ENCODE measurements around the gene ZNF827. TPM values are rescaled to one million over a fixed set of nuclear protein-coding genes. Genes with fewer than 3 reads are reported as not detected.

ZNF827 gene
- total and polyA plus RNA-seq, 2 of the 13 experiments (the other 11 are each of a cell fraction or from before 2014, with no cell fraction given), result 2.8 TPM

GRCh38 chr4:145822581-145822980 is 116.0 kb downstream of the ZNF827 start (continued):
- TF ChIP-seq ZBTB49 (CRISPR knock-in tag; IDR thresholded peaks at IDR 0.05; ENCODE audit: borderline replicate concordance), result no peak

GRCh38 chr4:145822181-145822580 is 116.4 kb downstream of the ZNF827 start:
- Histone ChIP-seq H3K36me3 (replicated peaks in 1 of 2; ENCODE audit: control insufficient read depth in 1 of 2, insufficient read depth in 2 of 2, low read length in 2 of 2) (peaks cover 1 to 16% of the 10 kb centered on the region in 2 experiments; a peak in 4 of 5 replicates), H3K4me2 (ENCODE audit: low read depth, low read length) (no peak overlapping the region), H3K27me3 (ENCODE audit: control insufficient read depth in 1 of 2, insufficient read depth in 2 of 2, low read length in 2 of 2) (no peaks in the 10 kb centered on the region), H3K9me3 (ENCODE audit: low read length) (no peaks in the 10 kb centered on the region), H3K9ac (ENCODE audit: insufficient read depth, low read depth, low read length) (no peak overlapping the region), H3K79me2 (ENCODE audit: insufficient read depth, low read length) (no peaks in the 10 kb centered on the region), H3K4me3 (replicated peaks in 1 of 3; ENCODE audit: insufficient read depth in 1 of 3, low read depth in 2 of 3, low read length in 3 of 3) (no peak overlapping the region), H4K20me1 (ENCODE audit: insufficient read depth, low read length) (no peaks in the 10 kb centered on the region), H3K27ac (ENCODE audit: extremely low read length, insufficient read depth, low read length) (no peak overlapping the region), H3K4me1 (ENCODE audit: insufficient read depth, low read length) (no peaks in the 10 kb centered on the region), H2AFZ (ENCODE audit: low read length) (no peak overlapping the region)
- BruUV-seq (replicated peaks), result no TSS peak
- intact Hi-C loops (cut with micrococcal nuclease; ENCODE audit: unreplicated experiment), result no loop called here
- DNase-seq (ENCODE audit: low spot score), result no peak
- in situ Hi-C loops (cut with HindIII; ENCODE audit: extremely low pct_ligation_motif_present, low pct_unique_long_range_greater_than_20kb), result no loop called here
- ChIA-PET POLR2A (no interaction called here), CTCF (ENCODE audit: low intra/inter-chr PET ratio, low total read pairs) (no interaction called here)
- no peak for ATAC-seq
- 100% methylated on average over 3 of the region's 3 CpGs for WGBS (ENCODE audit: low lambda C conversion rate)
- no peak for FAIRE-seq
- TF ChIP-seq ELF3 (CRISPR knock-in tag; IDR thresholded peaks at IDR 0.05), result no peak
- TF ChIP-seq ZNF460 (CRISPR knock-in tag; IDR thresholded peaks at IDR 0.05; ENCODE audit: borderline replicate concordance), result no peak
- no peak for TF ChIP-seq EED (CRISPR knock-in tag; IDR thresholded peaks at IDR 0.05)
- no peak for TF ChIP-seq IRF1 (CRISPR knock-in tag; IDR thresholded peaks at IDR 0.05; ENCODE audit: low read depth)
- no peak for TF ChIP-seq GPBP1L1 (CRISPR knock-in tag; IDR thresholded peaks at IDR 0.05)
- no peak for TF ChIP-seq NKX3-1 (CRISPR knock-in tag; IDR thresholded peaks at IDR 0.05)
- TF ChIP-seq IKZF5 (CRISPR knock-in tag; IDR thresholded peaks at IDR 0.05), result no peak
- no peak for TF ChIP-seq ISL2 (CRISPR knock-in tag; IDR thresholded peaks at IDR 0.05)
- TF ChIP-seq SMARCC2 (IDR thresholded peaks at IDR 0.05), result no peak
- no peak for TF ChIP-seq NFRKB (IDR thresholded peaks at IDR 0.05)

All from HepG2 (cell line).